K562 (cell line): ENCODE measurements around the gene DTD1. TPM values are rescaled to one million over a fixed set of nuclear protein-coding genes. Genes with fewer than 3 reads are reported as not detected.
"Not testable (repeated sequence)": the region's sequence is repeated elsewhere in the genome, so short reads cannot be mapped to it uniquely, and the experiment has no call there.

Experiments used
- ATAC-seq: fragments of 200-7000 bp; cut with Tn5 transposase; 3 replicates; pipeline ENCODE4 v1.9.1; 2020; ENCODE audit warnings: moderate library complexity
- BruUV-seq: library from RNA; stranded (reverse); fragments of 400-500 nt; replicated peaks from 2 replicates; lab custom pipeline; 2021; lab: Mats Ljungman, UMichigan
- CTCF ChIA-PET: fragments of 300-600 bp; formaldehyde crosslinking; extraction: SDS; loops from one replicate; lab custom pipeline; 2021; ENCODE audit warnings: low intra/inter-chr PET ratio; lab: Yijun Ruan, JAX
- POLR2A ChIA-PET: fragments of 300-600, 350-650 bp; sonication (Branson Sonifier 250); formaldehyde crosslinking; extraction: SDS; loops from one replicate; lab custom pipeline; 2021; ENCODE audit warnings: antibody characterized with exemption, inconsistent platforms; lab: Yijun Ruan, JAX
- DNase-seq, 4 experiments: peaks; one replicate each; pipeline versions ENCODE4 v3.0.0 to v3.0.0-alpha.2; 2011 to 2018; ENCODE audit warnings: low spot score in 3 of 4, mixed read lengths in 3 of 4; ENCODE audit errors: extremely low read depth in 1 of 4
- FAIRE-seq: peaks from 2 replicates; lab custom pipeline; 2011; peaks lifted over from hg19 to GRCh38; lab: Jason Lieb, UNC
- H2AFZ ChIP-seq: 2 replicates; pipeline ENCODE4 v1.6.0; 2011; ENCODE audit warnings: low read depth, low read length, control low read depth, inconsistent platforms
- H3K27ac ChIP-seq: fragments of 200-600 bp; 3 replicates; pipeline ENCODE4 v1.8.0; 2011; ENCODE audit warnings: low read depth, mild to moderate bottlenecking, control low read depth, inconsistent platforms, low read length, moderate library complexity, mixed read lengths; ENCODE audit errors: extremely low read depth
- H3K27me3 ChIP-seq, 2 experiments: fragments of 300-600 bp in 1 of 2; 2 replicates in 1 of 2; 3 replicates in 1 of 2; pipeline versions ENCODE4 v1.6.0 to v1.8.0; 2011; ENCODE audit warnings: inconsistent platforms in 2 of 2, low read length in 2 of 2, mild to moderate bottlenecking in 1 of 2, mixed read lengths in 1 of 2, moderate library complexity in 1 of 2; ENCODE audit not compliant: control insufficient read depth in 2 of 2, insufficient read depth in 2 of 2
- H3K36me3 ChIP-seq: fragments of 300-600 bp; 3 replicates; pipeline ENCODE4 v1.8.0; 2011; ENCODE audit warnings: mild to moderate bottlenecking, low read length, inconsistent platforms; ENCODE audit not compliant: control insufficient read depth, insufficient read depth
- H3K4me1 ChIP-seq, 2 experiments: fragments of 200-600 bp in 1 of 2; replicated peaks in 1 of 2; 2 replicates in 1 of 2; 3 replicates in 1 of 2; pipeline versions ENCODE4 v1.5.1 to v1.8.0; 2011; ENCODE audit warnings: inconsistent platforms in 2 of 2, low read length in 2 of 2, mild to moderate bottlenecking in 1 of 2, mixed read lengths in 1 of 2, moderate library complexity in 1 of 2; ENCODE audit not compliant: control insufficient read depth in 2 of 2, insufficient read depth in 2 of 2
- H3K4me2 ChIP-seq: 2 replicates; pipeline ENCODE4 v1.6.1; 2011; ENCODE audit warnings: low read length, control low read depth, inconsistent platforms, mixed read lengths; ENCODE audit not compliant: insufficient read depth
- H3K4me3 ChIP-seq: fragments of 200-600 bp; sonication (generic), shearing (Covaris generic); 2 replicates; pipeline ENCODE4 v1.5.1; 2016; ENCODE audit warnings: control low read depth, inconsistent platforms
- H3K79me2 ChIP-seq: fragments of 200-600 bp; 3 replicates; pipeline ENCODE4 v1.8.0; 2011; ENCODE audit warnings: low read length, inconsistent platforms; ENCODE audit not compliant: control insufficient read depth, insufficient read depth
- H3K9ac ChIP-seq, 2 experiments: 2 replicates each; pipeline versions ENCODE4 v1.6.0 to v1.6.1; 2011; ENCODE audit warnings: low read depth in 2 of 2, low read length in 2 of 2, control low read depth in 1 of 2, inconsistent platforms in 1 of 2, mild to moderate bottlenecking in 1 of 2, mixed read lengths in 1 of 2; ENCODE audit not compliant: insufficient read depth in 1 of 2
- H3K9me1 ChIP-seq: one replicate; pipeline ENCODE4 v1.6.0; 2011; ENCODE audit warnings: inconsistent platforms, mild to moderate bottlenecking, low read length, moderate library complexity; ENCODE audit not compliant: control insufficient read depth, insufficient read depth
- H3K9me3 ChIP-seq: replicated peaks from 2 replicates; pipeline ENCODE4 v1.5.1; 2011; ENCODE audit warnings: low read depth, low read length, inconsistent platforms; ENCODE audit not compliant: control insufficient read depth, insufficient read depth
- H4K20me1 ChIP-seq: replicated peaks from 2 replicates; pipeline ENCODE4 v1.6.1; 2011; ENCODE audit warnings: low read length, inconsistent platforms, mixed read lengths; ENCODE audit not compliant: control insufficient read depth, insufficient read depth
- ELK1 ChIP-seq: sonication (generic); formaldehyde crosslinking; IDR thresholded peaks from 2 replicates; pipeline ENCODE4 v1.8.1; 2022; ENCODE audit warnings: missing genetic modification reagents
- NR2F6 ChIP-seq: fragments of 450-650 bp; formaldehyde crosslinking; IDR thresholded peaks from 2 replicates; pipeline ENCODE4 v1.4.0; 2020; ENCODE audit warnings: mild to moderate bottlenecking
- SMARCB1 ChIP-seq: IDR thresholded peaks from 2 replicates; pipeline ENCODE4 v1.6.1; 2011; ENCODE audit warnings: improper control_type of control experiment, low read depth; ENCODE audit not compliant: insufficient read length
- ZBTB1 ChIP-seq: sonication (generic); formaldehyde crosslinking; IDR thresholded peaks from 2 replicates; pipeline ENCODE4 v1.8.1; 2023; ENCODE audit warnings: missing genetic modification reagents, low read depth, mild to moderate bottlenecking, borderline replicate concordance
- ZNF318 ChIP-seq, 2 experiments: fragments of 450-650 bp; IDR thresholded peaks; 2 replicates each; pipeline ENCODE4 v1.6.1; 2016; ENCODE audit warnings: mild to moderate bottlenecking in 2 of 2, borderline replicate concordance in 1 of 2, low read depth in 1 of 2, moderate library complexity in 1 of 2
- WGBS: fragments of 100-300 bp; shearing (Covaris generic); methylation state at CpG from one replicate; pipeline ENCODE4 v1.1.6; 2016; ENCODE audit warnings: low coverage, mixed read lengths; ENCODE audit not compliant: insufficient coverage; ENCODE audit errors: missing lambda C conversion rate; 5-methylcytosine and 5-hydroxymethylcytosine counted together
- in situ Hi-C: fragments of 300-500 bp; cut with MboI; formaldehyde crosslinking; loops from 4 replicates; pipeline ENCODE4 v1.15.0; 2018; ENCODE audit warnings: inconsistent platforms, mixed read lengths
- intact Hi-C: fragments of 100-400 bp; cut with micrococcal nuclease; formaldehyde crosslinking; loops from 2 replicates; pipeline ENCODE4 v1.14.2; 2022
- polyA plus RNA-seq, 8 experiments: library from polyadenylated mRNA; depleted of rRNA in 4 of 8; stranded (reverse) in 5 of 8; unstranded in 3 of 8; fragments of >200 nt; fragmentation: Nextera tagmentation in 2 of 8; fragmentation: Illumina TruSeq in 1 of 8; extraction: Ambion mirVana in 2 of 8; extraction: Trizol in 1 of 8; gene quantifications; 2 replicates each; pipeline versions ENCODE4 v1.2.1 to v1.2.3, GENCODE V29; 2011 to 2014; ENCODE audit warnings: inconsistent platforms in 1 of 8, missing spikeins in 1 of 8
- total RNA-seq, 7 experiments: library from RNA; depleted of rRNA in 6 of 7; stranded (reverse); fragments of >200 nt in 6 of 7; fragmentation: Illumina TruSeq in 2 of 7; extraction: Trizol in 2 of 7; gene quantifications; 2 replicates each; pipeline versions ENCODE4 v1.2.1 to v1.2.3, GENCODE V29; 2011 to 2021; ENCODE audit warnings: low replicate concordance in 1 of 7

The DTD1 gene
- total and polyA plus RNA-seq, 9 of the 15 experiments (the other 6 are each of a cell fraction or from before 2014, with no cell fraction given) = 5.7 to 28.6 (median 26.8) TPM

GRCh38 chr20:18787046-18787445 lies 199.2 kb downstream of the DTD1 start:
- DNase-seq, POLR2A ChIA-PET, intact Hi-C loops, FAIRE-seq, H3K79me2 ChIP-seq, H4K20me1 ChIP-seq, H3K27ac ChIP-seq, H2AFZ ChIP-seq, BruUV-seq, H3K4me1 ChIP-seq, H3K4me2 ChIP-seq, H3K9ac ChIP-seq, H3K36me3 ChIP-seq, H3K9me1 ChIP-seq, H3K9me3 ChIP-seq, H3K4me3 ChIP-seq, CTCF ChIA-PET, H3K27me3 ChIP-seq, ATAC-seq, in situ Hi-C loops: not testable (repeated sequence)
- 0% methylated on average over 2 of the region's 2 CpGs for WGBS

GRCh38 chr20:18788021-18788420 lies 200.2 kb downstream of the DTD1 start:
- in situ Hi-C loops = no loop called here
- TF ChIP-seq ZBTB1 (CRISPR knock-in tag) (no peak), NR2F6 (CRISPR knock-in tag) (no peak), ELK1 (no peak), ZNF318 (IDR thresholded peaks at IDR 0.05; ENCODE audit: borderline replicate concordance in 1 of 2, low read depth in 1 of 2) (no peak), SMARCB1 (no peak)
- TF ChIP-seq, all 486 proteins: peak for 0
- Histone ChIP-seq H3K4me2 (no peak overlapping the region), H3K9ac (no peak overlapping the region), H3K4me3 (no peak overlapping the region), H3K9me1 (no peaks in the 10 kb centered on the region), H3K79me2 (no peaks in the 10 kb centered on the region), H3K27me3 (no peaks in the 10 kb centered on the region), H3K9me3 (no peaks in the 10 kb centered on the region), H3K36me3 (no peaks in the 10 kb centered on the region), H3K4me1 (no peaks in the 10 kb centered on the region), H3K27ac (no peak overlapping the region), H4K20me1 (no peaks in the 10 kb centered on the region), H2AFZ (no peak overlapping the region)
- FAIRE-seq = no peak
- ChIA-PET POLR2A (no interaction called here), CTCF (no interaction called here)
- intact Hi-C loops = no loop called here
- no peak for DNase-seq
- no peak for ATAC-seq
- no TSS peak for BruUV-seq
